IMR-90 (cell line): ENCODE results near the gene OSBPL8. TPM values are rescaled to one million over a fixed set of nuclear protein-coding genes. Genes with fewer than 3 reads are reported as not detected.

Source experiments
- ATAC-seq: fragments of 200-7000 bp; cut with Tn5 transposase; 2 replicates; pipeline ENCODE4 v1.9.1; 2020; ENCODE audit warnings: low read depth, mild to moderate bottlenecking, moderate library complexity
- BruUV-seq: library from RNA; stranded (reverse); fragments of 400-500 nt; replicated peaks from 2 replicates; lab custom pipeline; 2021; lab: Mats Ljungman, UMichigan
- CTCF ChIA-PET: fragments of 300-600 bp; formaldehyde crosslinking; extraction: SDS; loops from one replicate; lab custom pipeline; 2021; ENCODE audit warnings: antibody characterized with exemption; lab: Yijun Ruan, JAX
- POLR2A ChIA-PET: fragments of 300-600 bp; sonication (Branson Sonifier 250); formaldehyde crosslinking; loops from one replicate; lab custom pipeline; 2022; ENCODE audit warnings: antibody characterized with exemption; ENCODE audit not compliant: unreplicated experiment; lab: Charles Lee
- DNase-seq: peaks from one replicate; pipeline ENCODE4 v3.0.0; 2013
- H2AFZ ChIP-seq: replicated peaks from 2 replicates; pipeline ENCODE3; 2013; ENCODE audit warnings: low read length, mild to moderate bottlenecking; ENCODE audit not compliant: poor library complexity
- H2AK5ac ChIP-seq: 2 replicates; pipeline ENCODE4 v1.6.1; 2013; ENCODE audit warnings: low read depth, low read length, inconsistent platforms
- H2AK9ac ChIP-seq: replicated peaks from 2 replicates; pipeline ENCODE3; 2013; ENCODE audit warnings: mild to moderate bottlenecking, low read depth, low read length, moderate library complexity; ENCODE audit not compliant: poor library complexity
- H2BK120ac ChIP-seq: 2 replicates; pipeline ENCODE4 v1.6.1; 2013; ENCODE audit warnings: low read depth, low read length, inconsistent platforms
- H2BK15ac ChIP-seq: 3 replicates; pipeline ENCODE4 v1.6.1; 2013; ENCODE audit warnings: low read depth, low read length, inconsistent platforms
- H2BK20ac ChIP-seq: 2 replicates; pipeline ENCODE4 v1.6.1; 2013; ENCODE audit warnings: low read depth, mild to moderate bottlenecking, inconsistent platforms, low read length, moderate library complexity
- H2BK5ac ChIP-seq: 2 replicates; pipeline ENCODE4 v1.6.1; 2013; ENCODE audit warnings: mild to moderate bottlenecking, low read depth, low read length, inconsistent platforms; ENCODE audit not compliant: poor library complexity, severe bottlenecking
- H3K14ac ChIP-seq: replicated peaks from 2 replicates; pipeline ENCODE4 v1.6.1; 2013; ENCODE audit warnings: low read depth, low read length, inconsistent platforms
- H3K18ac ChIP-seq: 2 replicates; pipeline ENCODE4 v1.6.1; 2013; ENCODE audit warnings: low read depth, low read length, control low read depth
- H3K23ac ChIP-seq: 2 replicates; pipeline ENCODE4 v1.6.1; 2013; ENCODE audit warnings: low read depth, low read length, inconsistent platforms
- H3K27ac ChIP-seq: 2 replicates; pipeline ENCODE4 v1.5.1; 2013; ENCODE audit warnings: mild to moderate bottlenecking, control low read depth, low read length; ENCODE audit not compliant: insufficient read depth
- H3K27me3 ChIP-seq: 2 replicates; pipeline ENCODE4 v1.6.1; 2013; ENCODE audit warnings: low read length; ENCODE audit not compliant: control insufficient read depth, insufficient read depth
- H3K36me3 ChIP-seq: 2 replicates; pipeline ENCODE4 v1.6.1; 2013; ENCODE audit warnings: low read length, mixed read lengths; ENCODE audit not compliant: control insufficient read depth, insufficient read depth
- H3K4ac ChIP-seq: 2 replicates; pipeline ENCODE4 v1.6.1; 2013; ENCODE audit warnings: low read depth, low read length, inconsistent platforms
- H3K4me1 ChIP-seq: 2 replicates; pipeline ENCODE4 v1.6.1; 2013; ENCODE audit warnings: low read length, mixed read lengths; ENCODE audit not compliant: control insufficient read depth, insufficient read depth
- H3K4me2 ChIP-seq: 2 replicates; pipeline ENCODE4 v1.6.1; 2013; ENCODE audit warnings: low read depth, mild to moderate bottlenecking, control low read depth, low read length, moderate library complexity
- H3K4me3 ChIP-seq: 2 replicates; pipeline ENCODE4 v1.5.1; 2013; ENCODE audit warnings: low read depth, mild to moderate bottlenecking, control low read depth, low read length, moderate library complexity; ENCODE audit not compliant: insufficient read depth
- H3K56ac ChIP-seq: 2 replicates; pipeline ENCODE4 v1.6.1; 2013; ENCODE audit warnings: low read length, inconsistent platforms; ENCODE audit not compliant: insufficient read depth; ENCODE audit errors: extremely low read depth
- H3K79me1 ChIP-seq, 2 experiments: 2 replicates each; pipeline ENCODE4 v1.6.1; 2013; ENCODE audit warnings: low read length in 2 of 2, inconsistent platforms in 1 of 2, low read depth in 1 of 2
- H3K9ac ChIP-seq: 2 replicates; pipeline ENCODE4 v1.6.1; 2013; ENCODE audit warnings: low read depth, low read length, control low read depth
- H3K9me1 ChIP-seq: 2 replicates; pipeline ENCODE4 v1.6.1; 2013; ENCODE audit warnings: low read length, inconsistent platforms; ENCODE audit not compliant: insufficient read depth
- H3K9me3 ChIP-seq: 2 replicates; pipeline ENCODE4 v1.6.1; 2013; ENCODE audit warnings: low read length; ENCODE audit not compliant: control insufficient read depth, insufficient read depth
- H4K20me1 ChIP-seq: 2 replicates; pipeline ENCODE4 v1.6.1; 2013; ENCODE audit warnings: low read length, inconsistent platforms; ENCODE audit not compliant: insufficient read depth
- H4K5ac ChIP-seq: 2 replicates; pipeline ENCODE4 v1.6.1; 2013; ENCODE audit warnings: mild to moderate bottlenecking, low read depth, low read length, control low read depth
- H4K8ac ChIP-seq, 2 experiments: 2 replicates each; pipeline ENCODE4 v1.6.1; 2013; ENCODE audit warnings: low read depth in 2 of 2, low read length in 2 of 2, control low read depth in 1 of 2, inconsistent platforms in 1 of 2
- H4K91ac ChIP-seq: 2 replicates; pipeline ENCODE4 v1.6.1; 2013; ENCODE audit warnings: low read depth, low read length, inconsistent platforms; ENCODE audit not compliant: insufficient read depth
- BHLHE40 ChIP-seq: fragments of 150-350 bp; IDR thresholded peaks from 2 replicates; pipeline ENCODE4 v1.6.1; 2016; ENCODE audit warnings: mild to moderate bottlenecking, low read depth, low read length
- CEBPB ChIP-seq: IDR thresholded peaks from 2 replicates; pipeline ENCODE4 v1.6.1; 2012; ENCODE audit warnings: low read depth, low read length, improper control_type of control experiment
- MAZ ChIP-seq: IDR thresholded peaks from 2 replicates; pipeline ENCODE4 v1.6.1; 2012; ENCODE audit warnings: low read depth, mild to moderate bottlenecking, low read length, improper control_type of control experiment, moderate library complexity, borderline replicate concordance
- MXI1 ChIP-seq: IDR thresholded peaks from 2 replicates; pipeline ENCODE4 v1.6.1; 2012; ENCODE audit warnings: low read depth, mild to moderate bottlenecking, low read length, moderate library complexity, borderline replicate concordance
- NFE2L2 ChIP-seq: fragments of 150-350 bp; IDR thresholded peaks from 2 replicates; pipeline ENCODE4 v1.6.1; 2016; ENCODE audit warnings: low read depth, mild to moderate bottlenecking, low read length
- POLR2A ChIP-seq: IDR thresholded peaks from 2 replicates; pipeline ENCODE4 v1.6.1; 2012; ENCODE audit warnings: mild to moderate bottlenecking, low read depth, low read length
- RAD21 ChIP-seq: IDR thresholded peaks from 2 replicates; pipeline ENCODE4 v1.6.1; 2012; ENCODE audit warnings: low read length, improper control_type of control experiment
- RCOR1 ChIP-seq: IDR thresholded peaks from 2 replicates; pipeline ENCODE4 v1.6.1; 2012; ENCODE audit warnings: mild to moderate bottlenecking, low read length, improper control_type of control experiment; ENCODE audit not compliant: insufficient replicate concordance
- RFX5 ChIP-seq: IDR thresholded peaks from 2 replicates; pipeline ENCODE4 v1.8.0; 2012; ENCODE audit warnings: low read depth, mild to moderate bottlenecking, low read length, moderate library complexity
- SMC3 ChIP-seq: fragments of 150-350 bp; IDR thresholded peaks from 2 replicates; pipeline ENCODE4 v1.6.1; 2016; ENCODE audit warnings: low read depth, mild to moderate bottlenecking, antibody characterized with exemption, low read length, moderate library complexity
- USF2 ChIP-seq: fragments of 150-350 bp; IDR thresholded peaks from 2 replicates; pipeline ENCODE4 v1.6.1; 2017; ENCODE audit warnings: mild to moderate bottlenecking, antibody characterized with exemption, low read length, low read depth
- WGBS, 2 experiments: methylation state at CpG; one replicate each; pipeline versions ENCODE4 v1.1.5 to v1.1.7; 2013; ENCODE audit warnings: missing lambda C conversion rate in 2 of 2; ENCODE audit not compliant: insufficient read length in 1 of 2; ENCODE audit errors: extremely low coverage in 2 of 2; 5-methylcytosine and 5-hydroxymethylcytosine counted together
- dilution Hi-C: fragments of 300-500 bp; cut with HindIII; formaldehyde crosslinking; loops from one replicate; pipeline ENCODE4 v1.14.3; 2018; ENCODE audit warnings: low sequenced_read_pairs; ENCODE audit not compliant: unreplicated experiment
- in situ Hi-C: fragments of 300-500 bp; cut with MboI; formaldehyde crosslinking; loops from 3 replicates; pipeline ENCODE4 v1.14.3; 2019; ENCODE audit warnings: low sequenced_read_pairs, inconsistent platforms, mixed read lengths
- intact Hi-C: fragments of 100-400 bp; cut with micrococcal nuclease; formaldehyde crosslinking; loops from 2 replicates; pipeline ENCODE4 v1.10.0; 2022
- polyA plus RNA-seq, 3 experiments: library from polyadenylated mRNA; depleted of rRNA; stranded (reverse); fragments of >200 nt; gene quantifications; 2 replicates each; pipeline ENCODE4 v1.2.3, GENCODE V29; 2012; ENCODE audit warnings: low replicate concordance in 1 of 3
- total RNA-seq: library from RNA; depleted of rRNA; stranded (reverse); fragments of >200 nt; gene quantifications from 2 replicates; pipeline ENCODE4 v1.2.3, GENCODE V29; 2012
- TF ChIP-seq, protein P1 (sequence below): conservative IDR thresholded peaks from 2 replicates; pipeline ENCODE4 v1.5.1; 2012; ENCODE audit warnings: mild to moderate bottlenecking, low read depth, low read length, improper control_type of control experiment

OSBPL8 gene
- total and polyA plus RNA-seq, 2 of the 4 experiments (the other 2 are of a cell fraction) = 17.8 to 24.2 TPM

DNA sequence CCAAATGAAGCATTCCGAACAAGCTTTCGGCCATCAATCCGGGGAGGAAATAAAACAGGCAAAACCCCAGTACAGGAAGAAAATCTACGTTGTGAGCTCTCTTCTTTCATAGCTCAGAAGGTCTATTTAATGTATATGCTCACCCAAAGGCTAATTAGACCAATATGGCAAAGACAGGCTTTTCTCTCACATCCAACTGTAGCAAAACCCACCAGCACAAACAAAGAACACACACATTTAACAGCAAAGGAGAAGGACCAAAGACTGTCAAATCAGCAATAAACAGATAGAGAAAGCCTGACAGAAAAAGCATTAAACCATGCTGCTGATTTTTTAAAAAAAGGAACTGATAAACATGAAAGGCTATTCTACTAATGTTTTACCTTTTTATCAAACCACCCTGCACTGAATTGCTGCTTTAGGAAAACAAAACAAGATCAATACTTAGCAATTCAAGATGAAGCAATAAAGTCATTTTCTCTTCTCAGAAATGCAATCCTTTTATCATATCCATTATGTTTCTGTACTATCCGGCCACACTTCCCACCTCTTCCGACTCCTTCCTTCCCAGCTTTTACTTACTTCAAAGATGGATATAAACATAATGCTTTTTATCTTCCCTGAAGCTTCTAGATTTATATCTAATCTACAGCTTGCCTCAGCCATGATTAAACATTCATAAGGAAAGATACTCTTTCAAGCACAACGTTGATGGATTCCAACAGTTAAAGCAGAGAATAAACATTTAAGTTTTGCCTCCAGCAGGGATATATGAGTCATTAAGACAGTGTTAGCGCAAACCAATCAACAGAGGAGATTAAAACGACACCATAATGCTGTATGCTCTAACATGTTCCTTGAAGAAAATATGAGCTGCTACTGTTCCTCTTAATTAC, 136.8 kb downstream of the OSBPL8 start:
- BruUV-seq = no TSS peak
- H3K9me3 ChIP-seq = peaks cover 5% of the 10 kb centered on the region; the same call in 1 of the 2 replicates
- intact Hi-C loops (no loop called here), in situ Hi-C loops (no loop called here), dilution Hi-C loops (no loop called here)
- no peaks in the 10 kb centered on the region; the same call in 1 of the 2 replicates for H4K20me1 ChIP-seq
- peak overlapping the region; percentile 59 for H3K27ac ChIP-seq
- H2AK5ac ChIP-seq = 0 out of 2 replicates have a peak overlapping the region, but pooled peaks have one; percentile 13
- no peak overlapping the region for H2BK15ac ChIP-seq
- peaks cover 7 to 33% of the 10 kb centered on the region in 2 experiments for H3K79me1 ChIP-seq
- 10% methylated on average over 2 of the region's 9 CpGs; no CpG with 5 or more reads in 1 of the 2 experiments for WGBS, 2 experiments
- ChIA-PET POLR2A (no interaction called here), CTCF (interaction anchor here (0.6 to 0.9 kb wide), 2 partner anchors 13 to 398 kb away, joined by 3 to 5 read pairs; no protein-coding TSS in a partner anchor)
- peak overlapping the region; percentile 27; the same call in 1 of the 2 replicates for H3K14ac ChIP-seq
- H3K4me1 ChIP-seq = no peaks in the 10 kb centered on the region; the same call in 1 of the 2 replicates
- peak overlapping the region; percentile 67 for H3K4me3 ChIP-seq
- no peaks in the 10 kb centered on the region for H3K27me3 ChIP-seq
- H4K5ac ChIP-seq = peak overlapping the region; percentile 68; the same call in 1 of the 2 replicates
- no peaks in the 10 kb centered on the region for H3K36me3 ChIP-seq
- H2BK5ac ChIP-seq = peak overlapping the region; percentile 81
- H2BK20ac ChIP-seq = 0 out of 2 replicates have a peak overlapping the region, but pooled peaks have one; percentile 21
- no peaks in the 10 kb centered on the region for H3K9me1 ChIP-seq
- peak overlapping the region; percentile 77; the same call in 1 of the 2 replicates for H3K9ac ChIP-seq
- H3K18ac ChIP-seq = peak overlapping the region; percentile 95; the same call in 1 of the 2 replicates
- H3K56ac ChIP-seq = peak overlapping the region; percentile 58; the same call in 1 of the 2 replicates
- peak overlapping the region in 1 of 2 experiments; percentile 25; a peak in 1 of 4 replicates for H4K8ac ChIP-seq
- no peak overlapping the region; the same call in 1 of the 2 replicates for H4K91ac ChIP-seq
- peak overlapping the region; percentile 59; the same call in 1 of the 2 replicates for H3K23ac ChIP-seq
- H2AK9ac ChIP-seq = no peak overlapping the region
- peak overlapping the region; percentile 18; the same call in 1 of the 2 replicates for H2BK120ac ChIP-seq
- ATAC-seq (peak; percentile 96), DNase-seq (peak; percentile 82)
- H3K4me2 ChIP-seq = peak overlapping the region; percentile 99
- peak overlapping the region; percentile 24; the same call in 1 of the 2 replicates for H3K4ac ChIP-seq
- H2AFZ ChIP-seq = no peak overlapping the region
- TF ChIP-seq RCOR1 (no peak), RFX5 (no peak), RAD21 (no peak), MAZ (no peak), NFE2L2 (no peak), CEBPB (peak; percentile 35; the same call in 1 of the 2 replicates), USF2 (no peak), SMC3 (no peak), MXI1 (no peak), POLR2A (no peak), BHLHE40 (no peak)
- TF ChIP-seq, protein P1, sequence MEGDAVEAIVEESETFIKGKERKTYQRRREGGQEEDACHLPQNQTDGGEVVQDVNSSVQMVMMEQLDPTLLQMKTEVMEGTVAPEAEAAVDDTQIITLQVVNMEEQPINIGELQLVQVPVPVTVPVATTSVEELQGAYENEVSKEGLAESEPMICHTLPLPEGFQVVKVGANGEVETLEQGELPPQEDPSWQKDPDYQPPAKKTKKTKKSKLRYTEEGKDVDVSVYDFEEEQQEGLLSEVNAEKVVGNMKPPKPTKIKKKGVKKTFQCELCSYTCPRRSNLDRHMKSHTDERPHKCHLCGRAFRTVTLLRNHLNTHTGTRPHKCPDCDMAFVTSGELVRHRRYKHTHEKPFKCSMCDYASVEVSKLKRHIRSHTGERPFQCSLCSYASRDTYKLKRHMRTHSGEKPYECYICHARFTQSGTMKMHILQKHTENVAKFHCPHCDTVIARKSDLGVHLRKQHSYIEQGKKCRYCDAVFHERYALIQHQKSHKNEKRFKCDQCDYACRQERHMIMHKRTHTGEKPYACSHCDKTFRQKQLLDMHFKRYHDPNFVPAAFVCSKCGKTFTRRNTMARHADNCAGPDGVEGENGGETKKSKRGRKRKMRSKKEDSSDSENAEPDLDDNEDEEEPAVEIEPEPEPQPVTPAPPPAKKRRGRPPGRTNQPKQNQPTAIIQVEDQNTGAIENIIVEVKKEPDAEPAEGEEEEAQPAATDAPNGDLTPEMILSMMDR = no peak
